Islet precursor cell (in vitro differentiated cells): ENCODE measurements around the gene C4orf33.

ENCODE experiments used
- DNase-seq: peaks from one replicate; pipeline ENCODE4 v3.0.0-alpha.2; 2018

Gene C4orf33

GRCh38 chr4:129131343-129131742 lies 35.4 kb downstream of the C4orf33 start:
- no peak for DNase-seq

- DNase-seq: no peak
These were observed 40.5 kb downstream of the C4orf33 start for GRCh38 chr4:129136433-129136832.

- no peak for DNase-seq
These were observed 43.0 kb downstream of the C4orf33 start for GRCh38 chr4:129138810-129139496.

GRCh38 chr4:129140521-129140920 lies 44.6 kb downstream of the C4orf33 start:
- no peak for DNase-seq

- no peak for DNase-seq
These were observed 47.4 kb downstream of the C4orf33 start for GRCh38 chr4:129143359-129143758.

- no peak for DNase-seq
These were observed 48.8 kb downstream of the C4orf33 start for GRCh38 chr4:129144755-129145206.

- DNase-seq: no peak
These were observed 49.3 kb downstream of the C4orf33 start for GRCh38 chr4:129145222-129145730.

GRCh38 chr4:129146639-129147038 lies 50.7 kb downstream of the C4orf33 start:
- DNase-seq: no peak

- no peak for DNase-seq
These were observed 52.9 kb downstream of the C4orf33 start for GRCh38 chr4:129148892-129149291.

GRCh38 chr4:129149906-129150305 lies 54.0 kb downstream of the C4orf33 start:
- no peak for DNase-seq

GRCh38 chr4:129152350-129152749 lies 56.4 kb downstream of the C4orf33 start:
- no peak for DNase-seq

GRCh38 chr4:129153700-129154099 lies 57.7 kb downstream of the C4orf33 start:
- no peak for DNase-seq

GRCh38 chr4:129162450-129162849 lies 66.5 kb downstream of the C4orf33 start:
- DNase-seq: no peak

GRCh38 chr4:129163427-129163826 lies 67.5 kb downstream of the C4orf33 start:
- DNase-seq: no peak

GRCh38 chr4:129164243-129164642 lies 68.3 kb downstream of the C4orf33 start:
- DNase-seq: no peak
